Subcutaneous adipose tissue (tissue), 4 donors: ENCODE results near the gene ADCY1. TPM values are rescaled to one million over a fixed set of nuclear protein-coding genes. Genes with fewer than 3 reads are reported as not detected.

Experiments
- total RNA-seq, 4 donors: library from RNA; depleted of rRNA; stranded (reverse); fragments of >200 nt; gene quantifications; one replicate each; pipeline ENCODE4 v1.1.0, GENCODE V29; 2016
- TF ChIP-seq, protein P1 (sequence below): fragments of 450-650 bp; IDR thresholded peaks from one replicate; pipeline ENCODE4 v1.5.1; 2016; ENCODE audit warnings: low read depth, mild to moderate bottlenecking, control low read depth, antibody characterized with exemption, moderate library complexity

ADCY1 gene
- total RNA-seq, 4 donors from 2014 or later = 0.94 to 3.1 (median 1.6) TPM

DNA sequence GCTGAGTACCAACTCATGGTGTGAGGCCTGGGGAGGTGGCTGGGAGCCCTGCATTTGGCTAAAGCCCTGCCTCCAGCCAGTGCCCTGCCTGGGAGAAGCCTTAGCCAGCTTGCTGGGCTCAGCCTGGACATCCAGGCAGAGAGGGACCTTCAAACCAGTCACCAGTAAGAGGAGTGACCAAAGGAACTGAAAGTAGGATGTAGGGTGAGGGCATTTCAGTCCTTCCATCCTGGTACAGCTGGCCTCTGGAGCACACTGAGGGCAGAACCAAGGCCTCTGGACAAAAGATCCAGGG lies 124.8 kb downstream of the ADCY1 start:
- TF ChIP-seq, protein P1, sequence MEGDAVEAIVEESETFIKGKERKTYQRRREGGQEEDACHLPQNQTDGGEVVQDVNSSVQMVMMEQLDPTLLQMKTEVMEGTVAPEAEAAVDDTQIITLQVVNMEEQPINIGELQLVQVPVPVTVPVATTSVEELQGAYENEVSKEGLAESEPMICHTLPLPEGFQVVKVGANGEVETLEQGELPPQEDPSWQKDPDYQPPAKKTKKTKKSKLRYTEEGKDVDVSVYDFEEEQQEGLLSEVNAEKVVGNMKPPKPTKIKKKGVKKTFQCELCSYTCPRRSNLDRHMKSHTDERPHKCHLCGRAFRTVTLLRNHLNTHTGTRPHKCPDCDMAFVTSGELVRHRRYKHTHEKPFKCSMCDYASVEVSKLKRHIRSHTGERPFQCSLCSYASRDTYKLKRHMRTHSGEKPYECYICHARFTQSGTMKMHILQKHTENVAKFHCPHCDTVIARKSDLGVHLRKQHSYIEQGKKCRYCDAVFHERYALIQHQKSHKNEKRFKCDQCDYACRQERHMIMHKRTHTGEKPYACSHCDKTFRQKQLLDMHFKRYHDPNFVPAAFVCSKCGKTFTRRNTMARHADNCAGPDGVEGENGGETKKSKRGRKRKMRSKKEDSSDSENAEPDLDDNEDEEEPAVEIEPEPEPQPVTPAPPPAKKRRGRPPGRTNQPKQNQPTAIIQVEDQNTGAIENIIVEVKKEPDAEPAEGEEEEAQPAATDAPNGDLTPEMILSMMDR = no peak

DNA sequence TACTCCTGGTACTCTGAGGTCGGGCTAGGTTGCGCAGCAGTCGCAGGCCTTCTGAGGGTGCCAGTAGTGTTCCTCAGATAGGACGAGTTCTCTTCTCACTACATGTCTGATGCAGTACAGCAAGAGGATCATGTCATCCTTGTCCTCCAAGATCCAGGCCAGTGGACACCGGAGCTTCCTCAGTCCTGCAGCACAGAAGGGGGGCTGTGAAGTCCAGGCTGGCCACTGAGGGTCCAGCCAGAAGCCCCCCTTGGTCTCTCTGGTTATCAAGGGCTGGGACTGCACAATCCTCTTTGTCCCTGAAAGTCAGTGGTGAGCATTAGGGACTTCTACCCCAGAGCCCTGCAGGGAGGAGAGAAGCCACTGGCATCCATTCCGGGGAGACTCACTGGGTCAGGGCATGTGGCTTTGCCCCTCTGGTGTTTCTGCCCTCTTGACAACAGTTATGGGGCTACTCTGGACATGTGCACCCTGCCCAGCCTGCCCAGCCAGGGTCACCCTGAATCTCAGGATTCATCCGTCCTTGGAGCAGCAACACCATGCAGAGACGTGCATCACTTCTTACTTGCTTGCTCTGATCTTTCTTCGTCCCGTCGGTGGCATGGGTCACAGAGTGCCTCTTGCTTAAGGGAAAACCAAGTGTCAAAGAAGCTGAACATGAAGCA lies 125.7 kb downstream of the ADCY1 start:
- TF ChIP-seq, protein P1 = no peak

DNA sequence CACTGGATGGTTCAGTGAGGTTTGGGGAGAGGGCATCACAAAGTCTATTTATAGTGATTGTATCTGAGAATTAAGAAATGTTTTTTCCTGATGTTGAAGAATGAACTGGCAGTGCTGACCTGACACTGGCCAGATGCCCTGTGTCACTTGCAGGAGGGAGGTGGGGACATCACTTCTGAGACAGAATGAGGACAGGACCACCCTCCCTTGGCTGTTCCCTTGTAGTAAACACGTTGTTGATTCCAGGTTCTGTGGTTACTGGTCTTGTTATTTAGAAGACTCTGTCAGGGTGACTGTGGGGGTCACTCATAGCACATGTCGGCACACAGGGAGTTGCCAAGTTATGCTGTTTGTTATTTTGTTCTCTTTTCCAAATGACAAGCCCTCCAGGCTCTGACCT lies 126.4 kb downstream of the ADCY1 start:
- TF ChIP-seq, protein P1 = no peak

DNA sequence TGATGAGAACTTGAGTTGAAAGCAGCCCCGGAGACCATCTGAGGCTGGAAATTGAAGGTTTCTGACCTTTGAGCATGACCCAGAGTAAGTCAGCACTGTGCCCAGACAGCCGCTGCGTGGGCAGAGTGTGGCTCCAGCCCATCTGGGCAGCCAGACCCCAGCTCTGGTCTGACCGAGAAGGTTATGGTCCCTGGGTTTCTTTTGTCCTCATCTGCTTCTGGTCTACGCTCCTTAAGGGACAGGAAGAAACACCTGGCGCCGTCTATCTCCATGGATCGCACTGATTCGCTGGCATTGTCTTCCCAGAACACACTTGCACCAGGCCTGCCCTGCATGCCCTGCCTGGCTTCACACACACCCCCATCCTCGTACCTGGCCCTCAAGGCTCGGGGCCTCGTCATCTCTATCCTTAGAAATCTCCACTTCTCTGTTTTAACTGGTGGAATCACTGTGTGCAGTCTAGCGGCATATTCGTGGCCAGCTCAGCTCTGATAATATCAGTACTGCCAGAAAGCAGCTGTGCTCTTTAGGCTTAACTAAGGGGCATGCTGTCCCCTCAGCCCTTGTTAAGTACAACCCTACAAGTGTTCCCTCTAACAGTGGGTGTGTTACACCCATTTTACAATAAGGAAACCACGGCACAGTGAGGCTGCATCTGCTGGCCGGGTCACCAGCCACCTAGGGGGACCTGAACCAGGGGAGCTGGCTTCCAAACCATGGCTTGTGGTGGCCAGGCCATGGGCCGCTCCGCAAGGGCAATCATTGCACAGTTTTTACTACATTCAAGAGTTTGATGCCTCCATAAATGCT lies 127.7 kb downstream of the ADCY1 start:
- TF ChIP-seq, protein P1 = no peak

DNA sequence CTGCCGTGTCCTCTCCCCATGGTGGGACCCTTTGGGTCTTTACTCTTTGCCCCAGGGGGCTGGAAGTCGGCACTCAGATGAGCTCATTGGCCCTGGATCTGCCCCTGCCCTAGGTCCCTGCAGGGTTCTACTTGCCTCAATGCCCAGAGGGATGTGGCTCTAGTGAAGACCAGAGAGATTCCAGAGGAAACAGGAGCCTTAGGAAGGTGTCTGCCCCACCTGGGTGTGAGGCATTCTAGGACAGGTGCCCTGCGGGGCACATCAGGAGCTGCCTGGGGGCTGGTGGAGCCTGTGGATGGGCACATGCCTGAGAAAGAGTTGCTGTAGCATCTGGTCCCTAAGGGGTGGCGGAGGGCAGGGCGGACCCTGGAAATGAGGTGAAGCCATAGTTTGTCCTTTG lies 128.6 kb downstream of the ADCY1 start:
- TF ChIP-seq, protein P1 = no peak

DNA sequence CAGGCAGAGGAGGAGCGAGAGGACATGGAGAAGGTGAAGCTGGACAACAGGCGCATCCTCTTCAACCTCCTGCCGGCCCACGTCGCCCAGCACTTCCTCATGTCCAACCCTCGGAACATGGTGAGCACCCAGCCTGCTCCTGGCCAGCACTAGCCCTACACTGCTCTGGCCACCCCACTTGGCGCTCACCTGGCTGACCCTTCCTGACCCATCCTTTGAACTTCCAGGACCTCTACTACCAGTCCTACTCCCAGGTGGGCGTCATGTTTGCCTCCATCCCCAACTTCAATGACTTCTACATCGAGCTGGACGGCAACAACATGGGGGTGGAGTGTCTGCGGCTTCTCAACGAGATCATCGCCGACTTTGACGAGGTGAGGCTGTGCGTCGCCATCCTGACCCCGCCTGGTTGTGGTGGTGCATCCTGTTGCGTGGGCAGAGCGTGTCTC lies 129.2 kb downstream of the ADCY1 start:
- TF ChIP-seq, protein P1 = no peak

DNA sequence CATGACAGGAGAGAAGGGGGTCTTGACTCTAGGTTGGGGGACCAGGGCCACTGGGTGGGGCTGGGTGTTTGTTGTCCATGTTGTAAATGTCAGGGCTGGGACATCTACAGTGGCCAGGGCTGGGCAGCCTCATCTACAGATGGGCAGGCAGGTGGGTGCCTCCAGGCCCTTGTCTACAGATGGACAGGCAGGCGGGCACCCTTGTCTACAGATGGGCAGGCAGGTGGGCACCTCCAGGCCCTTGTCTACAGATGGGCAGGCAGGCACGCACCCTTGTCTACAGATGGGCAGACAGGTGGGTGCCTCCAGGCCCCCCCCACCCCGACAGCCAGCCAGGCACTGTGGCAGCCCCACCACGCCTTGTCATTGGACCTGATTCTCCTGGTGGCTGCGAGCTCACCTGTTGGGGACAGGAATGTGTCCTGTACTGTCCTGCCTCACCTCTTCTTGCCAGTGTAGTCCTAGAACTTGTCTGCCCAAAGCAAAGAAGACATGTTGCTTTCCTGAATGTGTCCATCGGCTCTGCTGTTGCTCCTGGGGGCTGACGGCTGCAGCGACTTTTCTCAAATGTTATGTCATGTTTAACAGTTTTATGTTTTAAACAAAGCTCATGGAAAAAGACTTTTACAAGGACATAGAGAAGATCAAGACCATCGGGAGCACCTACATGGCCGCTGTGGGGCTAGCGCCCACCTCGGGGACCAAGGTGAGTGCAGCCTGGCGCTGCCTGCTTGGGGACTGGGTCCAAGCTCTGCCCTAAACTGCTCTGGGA lies 129.9 kb downstream of the ADCY1 start:
- TF ChIP-seq, protein P1 = no peak
